SK-N-DZ (cell line): ENCODE data around the gene ALG8.
"Not testable (repeated sequence)": the region's sequence is repeated elsewhere in the genome, so short reads cannot be mapped to it uniquely, and the experiment has no call there.

ENCODE experiments used
- DNase-seq: peaks from one replicate; pipeline ENCODE4 v3.0.0-alpha.2; 2015; ENCODE audit warnings: low spot score

The ALG8 gene

DNA sequence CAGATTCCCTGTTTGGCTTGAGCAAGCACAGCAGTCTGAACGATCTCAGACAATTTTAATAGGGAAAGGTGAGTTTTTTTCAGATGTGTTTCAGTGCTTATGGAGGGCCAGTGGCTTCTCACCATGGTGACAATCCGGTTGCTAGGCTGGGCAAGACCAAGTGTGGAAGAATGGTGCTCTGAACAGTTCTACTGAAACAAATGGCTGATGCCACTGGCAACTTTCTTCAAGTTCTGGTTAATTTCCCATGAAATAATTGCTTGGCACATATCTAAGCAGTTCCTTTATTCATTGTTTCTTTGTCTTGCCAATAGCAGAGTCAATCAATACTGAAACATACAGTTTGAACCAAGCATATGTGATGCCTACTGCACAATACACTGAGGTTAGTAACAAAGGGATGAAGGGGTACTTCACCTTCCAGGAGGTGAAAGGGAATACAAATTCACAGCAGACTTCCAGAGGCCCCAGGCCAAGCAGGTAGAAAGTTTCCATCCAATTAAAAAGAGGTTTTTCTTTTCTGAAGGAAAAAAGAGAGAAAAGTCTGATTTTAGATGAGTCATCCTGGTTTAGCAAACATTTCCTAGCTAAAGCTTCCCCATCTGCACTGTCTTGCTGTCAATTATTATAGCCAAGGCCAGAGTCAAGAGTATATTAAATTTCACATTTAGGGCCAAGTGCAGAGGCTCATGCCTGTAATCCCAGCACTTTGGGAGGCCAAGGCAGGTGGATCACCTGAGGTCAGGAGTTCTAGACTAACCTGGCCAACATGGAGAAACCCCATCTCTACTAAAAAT lies 38.6 kb downstream of the ALG8 start:
- DNase-seq: no peak

DNA sequence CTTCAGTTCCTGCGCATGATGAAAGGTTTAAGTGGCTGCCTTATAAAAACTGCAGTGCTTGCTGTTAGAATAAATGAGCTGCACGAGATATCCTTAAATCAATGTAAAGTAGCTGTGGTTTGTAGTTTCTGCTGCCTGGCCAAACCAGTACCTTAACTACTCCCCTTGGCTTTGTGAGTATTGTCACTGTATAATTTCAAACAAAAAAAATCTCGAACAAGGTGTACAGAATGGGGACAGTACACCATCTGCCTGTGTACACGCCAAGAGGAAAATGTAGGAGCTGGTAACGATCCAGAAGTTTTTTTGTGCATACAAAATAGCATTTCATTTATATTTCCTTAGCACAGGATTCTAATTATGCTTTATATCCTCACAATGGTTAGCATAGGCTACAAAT lies 39.2 kb downstream of the ALG8 start:
- no peak for DNase-seq

GRCh38 chr11:78099666-78100065 lies 39.8 kb downstream of the ALG8 start:
- DNase-seq: no peak

GRCh38 chr11:78097666-78098385 lies 41.6 kb downstream of the ALG8 start:
- DNase-seq: no peak

GRCh38 chr11:78094250-78094649 lies 45.2 kb downstream of the ALG8 start:
- DNase-seq: no peak

DNA sequence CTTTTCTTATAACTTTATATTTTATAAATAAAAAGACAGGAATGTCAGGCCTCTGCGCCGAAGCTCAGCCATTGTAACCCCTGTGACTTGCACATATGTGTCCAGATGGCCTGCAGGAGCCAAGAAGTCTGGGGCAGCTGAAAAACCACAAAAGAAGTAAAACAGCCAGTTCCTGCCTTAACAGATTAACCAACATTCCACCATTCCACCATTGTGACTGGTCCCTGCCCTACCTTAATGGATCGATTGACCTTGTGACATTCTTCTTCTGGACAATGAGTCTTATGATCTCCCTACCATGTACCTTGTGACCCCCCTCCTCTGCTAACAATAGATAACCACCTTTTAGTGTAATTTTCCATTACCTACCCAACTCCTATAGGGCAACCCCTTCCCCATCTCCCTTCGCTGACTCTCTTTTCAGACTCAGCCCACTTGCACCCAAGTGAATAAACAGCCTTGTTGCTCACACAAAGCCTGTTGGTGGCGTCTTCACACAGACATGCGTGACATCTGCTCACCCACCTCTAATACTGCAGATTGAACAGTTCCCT lies 52.8 kb downstream of the ALG8 start:
- not testable (repeated sequence) for DNase-seq

GRCh38 chr11:78085972-78086371 lies 53.5 kb downstream of the ALG8 start:
- DNase-seq: no peak

DNA sequence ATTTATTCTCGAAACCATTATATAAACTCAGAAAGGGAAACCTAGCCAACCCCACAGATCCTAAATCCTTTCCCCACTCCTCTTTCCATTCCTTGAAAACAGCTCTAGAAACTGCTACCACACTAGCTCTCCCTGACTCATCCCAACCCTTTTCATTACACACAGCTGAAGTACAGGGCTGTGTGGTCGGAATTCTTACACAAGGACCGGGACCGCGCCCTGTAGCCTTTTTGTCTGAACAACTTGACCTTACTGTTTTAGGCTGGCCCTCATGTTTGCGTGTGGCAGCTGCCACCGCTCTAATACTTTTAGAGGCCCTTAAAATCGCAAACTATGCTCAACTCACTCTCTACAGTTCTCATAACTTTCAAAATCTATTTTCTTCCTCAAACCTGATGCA lies 54.9 kb downstream of the ALG8 start:
- not testable (repeated sequence) for DNase-seq

- DNase-seq: no peak
Measured at GRCh38 chr11:78083021-78083420, 56.4 kb downstream of the ALG8 start.

DNA sequence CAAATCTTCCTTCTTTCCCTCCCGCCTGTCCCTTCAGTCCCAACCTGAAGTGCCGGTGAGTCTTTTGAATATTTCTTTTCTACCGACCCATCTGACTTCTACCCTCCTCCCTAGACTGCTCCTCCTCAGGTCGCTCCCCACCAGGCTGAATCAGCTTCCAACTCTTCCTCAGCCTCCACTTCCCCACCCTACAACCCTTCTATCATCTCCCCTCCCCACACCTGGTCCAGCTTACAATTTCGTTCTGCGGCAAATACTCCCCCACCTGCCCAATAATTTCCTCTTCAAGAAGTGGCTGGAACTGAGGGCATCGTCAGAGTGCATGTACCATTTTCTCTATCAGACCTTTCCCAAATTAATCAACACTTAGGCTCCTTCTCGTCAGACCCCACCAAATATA lies 57.3 kb downstream of the ALG8 start:
- DNase-seq: no peak

- no peak for DNase-seq
Measured at GRCh38 chr11:78081583-78081982, 57.8 kb downstream of the ALG8 start.

GRCh38 chr11:78080818-78081495 lies 58.5 kb downstream of the ALG8 start:
- no peak for DNase-seq

- DNase-seq: no peak
Measured at GRCh38 chr11:78080084-78080817, 59.2 kb downstream of the ALG8 start.

- DNase-seq: peak; percentile 88
Measured at GRCh38 chr11:78079232-78080083, 60.0 kb downstream of the ALG8 start, which contains the start of gene NDUFC2. Gene NDUFC2 (minus strand): TSS chr11:78079862. CDS start chr11:78079744, 118 bp downstream.

DNA sequence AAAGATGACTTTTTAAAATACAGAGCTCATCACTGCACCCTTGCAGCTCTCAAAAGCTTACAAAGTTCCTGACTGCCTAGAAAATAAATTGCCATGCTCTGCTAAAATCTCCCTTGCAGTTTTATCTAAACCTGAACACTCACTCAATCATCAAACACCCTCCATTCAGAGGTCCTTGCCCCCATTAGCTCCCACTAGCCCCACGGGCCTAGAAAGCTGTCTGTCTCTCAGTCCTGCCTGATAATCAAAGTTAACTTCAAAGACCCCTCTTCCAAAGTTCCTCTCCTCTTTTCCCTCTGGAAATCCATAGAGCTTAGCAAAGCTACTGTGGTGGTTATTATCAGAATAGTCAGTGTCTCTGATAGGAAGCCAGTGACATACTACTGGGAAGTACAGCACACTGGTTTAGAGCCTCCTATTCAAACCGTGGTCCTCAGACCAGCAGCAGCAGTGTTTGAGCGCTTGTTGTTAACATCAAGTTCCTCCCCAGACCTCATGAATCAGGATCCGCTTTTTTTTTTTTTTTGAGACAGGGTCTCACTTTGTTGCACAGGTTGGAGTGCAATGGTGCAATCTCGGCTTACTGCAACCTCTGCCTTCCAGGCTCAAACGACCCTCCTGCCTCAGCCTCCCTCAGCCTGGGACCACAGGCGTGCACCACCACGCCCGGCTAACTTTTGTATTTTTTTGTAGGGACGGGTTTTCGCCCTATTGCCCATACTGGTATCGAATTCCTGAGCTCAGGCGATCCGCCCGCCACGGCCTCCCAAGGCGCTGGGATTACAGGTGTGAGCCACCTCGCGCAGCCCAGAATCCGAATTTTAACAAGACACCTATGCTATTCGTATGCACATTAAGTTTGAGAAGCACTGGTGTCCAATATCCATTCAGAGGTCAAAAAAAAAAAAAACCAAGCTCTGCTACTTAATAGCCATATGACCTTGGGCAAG lies 60.9 kb downstream of the ALG8 start:
- DNase-seq: no peak

DNA sequence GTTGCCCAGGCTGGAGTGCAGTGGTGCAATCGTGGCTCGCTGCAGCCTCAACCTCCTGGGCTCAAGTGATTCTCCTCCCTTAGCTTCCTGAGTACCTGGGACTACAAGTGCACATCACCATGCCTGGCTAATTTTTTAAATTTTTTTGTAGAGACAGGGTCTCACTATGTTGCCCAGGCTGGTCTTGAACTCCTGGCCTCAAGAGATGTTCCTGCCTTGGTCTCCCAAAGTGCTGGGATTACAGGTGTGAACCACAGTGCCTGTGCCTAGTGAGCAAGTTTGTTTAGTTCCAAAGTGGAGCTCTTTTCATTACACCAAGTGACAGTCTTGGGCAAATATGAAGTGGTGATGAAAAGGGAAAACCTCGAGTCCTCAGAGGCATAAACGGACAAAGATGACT lies 61.8 kb downstream of the ALG8 start:
- not testable (repeated sequence) for DNase-seq

GRCh38 chr11:78076733-78077403 lies 62.6 kb downstream of the ALG8 start:
- DNase-seq: no peak

DNA sequence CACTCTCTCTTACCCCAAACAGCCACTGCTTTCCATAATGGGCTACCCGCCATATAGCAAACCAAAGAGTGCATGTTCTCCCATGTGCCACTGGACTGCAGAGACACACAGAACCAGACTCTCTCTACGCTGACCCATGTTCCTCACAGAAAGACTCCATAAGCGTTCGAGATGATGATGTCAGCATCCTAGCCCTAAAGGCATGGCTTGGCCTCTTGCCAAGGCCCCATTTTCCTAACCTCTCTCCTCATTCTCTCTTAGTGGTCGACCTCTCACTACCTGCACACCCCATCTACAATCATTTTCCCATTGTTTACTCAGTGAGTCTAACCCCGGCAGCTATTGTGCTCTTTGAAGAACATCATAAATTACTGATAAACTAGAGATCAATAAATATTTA lies 64.7 kb downstream of the ALG8 start:
- no peak for DNase-seq

- no peak for DNase-seq
Measured at GRCh38 chr11:78072455-78072854, 67.0 kb downstream of the ALG8 start.
